SK-N-SH (cell line): ENCODE data around the gene KHNYN.

Experiments
- MEF2A ChIP-seq: IDR thresholded peaks from 2 replicates; pipeline ENCODE4 v1.4.0; 2012; ENCODE audit warnings: low read depth, borderline replicate concordance
- POLR2AphosphoS5 ChIP-seq: IDR thresholded peaks from 2 replicates; pipeline ENCODE4 v1.6.1; 2012; ENCODE audit warnings: low read depth, low read length
- SIN3A ChIP-seq: IDR thresholded peaks from 2 replicates; pipeline ENCODE4 v1.6.1; 2012; ENCODE audit warnings: low read depth, mild to moderate bottlenecking, low read length, moderate library complexity, borderline replicate concordance

DNA sequence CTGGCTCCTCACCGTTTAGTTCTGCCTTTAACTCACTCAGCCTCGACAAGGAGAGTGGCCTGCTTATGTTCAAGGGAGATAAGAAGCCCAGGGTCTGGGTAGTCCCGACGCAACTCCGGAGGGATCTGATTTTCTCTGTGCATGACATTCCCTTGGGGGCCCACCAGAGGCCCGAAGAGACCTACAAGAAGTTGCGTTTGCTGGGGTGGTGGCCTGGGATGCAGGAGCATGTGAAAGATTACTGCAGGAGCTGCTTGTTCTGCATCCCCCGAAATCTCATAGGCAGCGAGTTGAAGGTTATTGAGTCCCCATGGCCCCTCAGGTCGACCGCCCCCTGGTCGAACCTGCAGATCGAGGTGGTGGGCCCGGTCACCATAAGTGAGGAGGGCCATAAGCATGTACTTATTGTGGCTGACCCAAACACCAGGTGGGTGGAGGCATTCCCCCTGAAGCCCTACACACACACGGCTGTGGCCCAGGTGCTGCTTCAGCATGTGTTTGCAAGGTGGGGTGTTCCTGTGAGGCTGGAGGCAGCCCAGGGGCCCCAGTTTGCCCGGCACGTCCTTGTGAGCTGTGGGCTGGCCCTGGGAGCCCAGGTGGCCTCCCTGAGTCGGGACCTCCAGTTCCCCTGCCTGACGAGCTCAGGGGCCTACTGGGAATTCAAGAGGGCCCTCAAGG is 13.4 kb upstream of the KHNYN start:
- TF ChIP-seq MEF2A = no peak
- no peak for TF ChIP-seq SIN3A
- TF ChIP-seq POLR2AphosphoS5 = no peak
